SU-DHL-6 (cell line): ENCODE results near the gene RASD2.

ENCODE experiments used
- H2AFZ ChIP-seq: fragments of 200-600 bp; sonication (generic); 2 replicates; pipeline ENCODE4 v1.6.1; 2014; ENCODE audit warnings: low read depth, mild to moderate bottlenecking, moderate library complexity, mixed read lengths, antibody characterized with exemption, low read length; ENCODE audit not compliant: severe bottlenecking
- H3F3A ChIP-seq: fragments of 200-600 bp; shearing (Covaris generic); 2 replicates; pipeline ENCODE4 v1.6.0; 2016; ENCODE audit warnings: antibody characterized with exemption, mild to moderate bottlenecking; ENCODE audit not compliant: insufficient read depth
- H3K27ac ChIP-seq: fragments of 200-600 bp; sonication (generic); 2 replicates; pipeline ENCODE4 v1.5.1; 2016; ENCODE audit warnings: low read depth, mild to moderate bottlenecking, low read length, moderate library complexity, mixed read lengths
- H3K27me3 ChIP-seq: fragments of 200-600 bp; sonication (generic), shearing (Covaris generic); 2 replicates; pipeline ENCODE4 v1.6.0; 2014; ENCODE audit warnings: mild to moderate bottlenecking, low read length
- H3K36me3 ChIP-seq: fragments of 200-600 bp; sonication (generic); 2 replicates; pipeline ENCODE4 v1.6.1; 2014; ENCODE audit warnings: mild to moderate bottlenecking, low read length, mixed read lengths
- H3K4me2 ChIP-seq: fragments of 300-600, 200-600 bp; shearing (Covaris generic), sonication (generic); 2 replicates; pipeline ENCODE4 v1.6.0; 2014; ENCODE audit warnings: low read length, low read depth, mild to moderate bottlenecking; ENCODE audit not compliant: poor library complexity, severe bottlenecking
- H3K4me3 ChIP-seq: fragments of 200-600 bp; sonication (generic); 2 replicates; pipeline ENCODE4 v1.5.1; 2014; ENCODE audit warnings: antibody characterized with exemption, low read length, mild to moderate bottlenecking, mixed read lengths; ENCODE audit not compliant: insufficient read depth, poor library complexity, severe bottlenecking
- H3K79me2 ChIP-seq: fragments of 200-600 bp; sonication (generic); 2 replicates; pipeline ENCODE4 v1.6.1; 2014; ENCODE audit warnings: mild to moderate bottlenecking, low read length, moderate library complexity; ENCODE audit not compliant: insufficient read depth
- H3K9ac ChIP-seq: fragments of 200-600 bp; sonication (generic); 2 replicates; pipeline ENCODE4 v1.7.0; 2014; ENCODE audit warnings: mild to moderate bottlenecking, low read length
- H3K9me2 ChIP-seq: fragments of 200-600 bp; sonication (generic); replicated peaks from 2 replicates; pipeline ENCODE4 v1.6.1; 2014; ENCODE audit warnings: low read length; ENCODE audit not compliant: insufficient read depth
- H3K9me3 ChIP-seq: fragments of 200-600 bp; sonication (generic); 2 replicates; pipeline ENCODE4 v1.6.1; 2014; ENCODE audit warnings: low read length, mixed read lengths; ENCODE audit not compliant: insufficient read depth
- H4K20me1 ChIP-seq: fragments of 200-600 bp; sonication (generic); 2 replicates; pipeline ENCODE4 v1.6.1; 2014; ENCODE audit warnings: low read depth, mild to moderate bottlenecking, antibody characterized with exemption, low read length, moderate library complexity, mixed read lengths
- EZH2phosphoT487 ChIP-seq: fragments of 200-600 bp; sonication (generic), shearing (Covaris generic); conservative IDR thresholded peaks from 2 replicates; pipeline ENCODE4 v1.6.1; 2018; ENCODE audit warnings: mild to moderate bottlenecking, antibody characterized with exemption, low read length, moderate library complexity, mixed read lengths
- TF ChIP-seq, protein P1 (sequence below): fragments of 200-600 bp; sonication (generic); IDR thresholded peaks from one replicate; pipeline ENCODE4 v1.5.1; 2017; ENCODE audit warnings: antibody characterized with exemption, mild to moderate bottlenecking, low read length, moderate library complexity; ENCODE audit not compliant: insufficient read depth, poor library complexity, severe bottlenecking

Gene RASD2

DNA sequence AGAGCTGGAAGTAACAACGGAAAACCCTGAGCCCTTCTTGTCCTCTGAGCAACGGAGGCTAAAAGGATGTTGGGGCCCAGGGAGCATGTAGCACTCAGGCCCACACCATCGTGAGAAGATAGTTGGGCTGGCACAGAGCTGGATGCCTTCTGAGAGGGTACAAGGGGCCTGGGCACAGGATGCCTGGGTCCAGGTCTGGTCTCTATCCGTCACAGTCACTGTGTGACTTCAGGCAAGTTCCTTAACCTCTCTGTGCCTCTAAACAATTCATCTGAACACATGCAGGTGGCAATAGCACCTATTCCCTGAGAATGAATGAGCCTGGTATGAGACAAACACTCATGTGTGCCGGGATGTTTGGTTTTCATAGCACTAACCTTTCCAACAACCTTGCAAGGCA is 47.3 kb downstream of the RASD2 start:
- H3K9ac ChIP-seq: no peak overlapping the region
- H3K36me3 ChIP-seq: no peaks in the 10 kb centered on the region
- H3K27me3 ChIP-seq: no peaks in the 10 kb centered on the region
- TF ChIP-seq EZH2phosphoT487: no peak
- TF ChIP-seq, protein P1, sequence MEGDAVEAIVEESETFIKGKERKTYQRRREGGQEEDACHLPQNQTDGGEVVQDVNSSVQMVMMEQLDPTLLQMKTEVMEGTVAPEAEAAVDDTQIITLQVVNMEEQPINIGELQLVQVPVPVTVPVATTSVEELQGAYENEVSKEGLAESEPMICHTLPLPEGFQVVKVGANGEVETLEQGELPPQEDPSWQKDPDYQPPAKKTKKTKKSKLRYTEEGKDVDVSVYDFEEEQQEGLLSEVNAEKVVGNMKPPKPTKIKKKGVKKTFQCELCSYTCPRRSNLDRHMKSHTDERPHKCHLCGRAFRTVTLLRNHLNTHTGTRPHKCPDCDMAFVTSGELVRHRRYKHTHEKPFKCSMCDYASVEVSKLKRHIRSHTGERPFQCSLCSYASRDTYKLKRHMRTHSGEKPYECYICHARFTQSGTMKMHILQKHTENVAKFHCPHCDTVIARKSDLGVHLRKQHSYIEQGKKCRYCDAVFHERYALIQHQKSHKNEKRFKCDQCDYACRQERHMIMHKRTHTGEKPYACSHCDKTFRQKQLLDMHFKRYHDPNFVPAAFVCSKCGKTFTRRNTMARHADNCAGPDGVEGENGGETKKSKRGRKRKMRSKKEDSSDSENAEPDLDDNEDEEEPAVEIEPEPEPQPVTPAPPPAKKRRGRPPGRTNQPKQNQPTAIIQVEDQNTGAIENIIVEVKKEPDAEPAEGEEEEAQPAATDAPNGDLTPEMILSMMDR: no peak
- no peaks in the 10 kb centered on the region for H3F3A ChIP-seq
- no peaks in the 10 kb centered on the region for H4K20me1 ChIP-seq
- no peak overlapping the region for H3K4me2 ChIP-seq
- H3K4me3 ChIP-seq: no peak overlapping the region
- H3K9me2 ChIP-seq: no peaks in the 10 kb centered on the region
- H2AFZ ChIP-seq: no peak overlapping the region
- no peak overlapping the region for H3K27ac ChIP-seq
- no peaks in the 10 kb centered on the region for H3K9me3 ChIP-seq
- no peaks in the 10 kb centered on the region for H3K79me2 ChIP-seq

DNA sequence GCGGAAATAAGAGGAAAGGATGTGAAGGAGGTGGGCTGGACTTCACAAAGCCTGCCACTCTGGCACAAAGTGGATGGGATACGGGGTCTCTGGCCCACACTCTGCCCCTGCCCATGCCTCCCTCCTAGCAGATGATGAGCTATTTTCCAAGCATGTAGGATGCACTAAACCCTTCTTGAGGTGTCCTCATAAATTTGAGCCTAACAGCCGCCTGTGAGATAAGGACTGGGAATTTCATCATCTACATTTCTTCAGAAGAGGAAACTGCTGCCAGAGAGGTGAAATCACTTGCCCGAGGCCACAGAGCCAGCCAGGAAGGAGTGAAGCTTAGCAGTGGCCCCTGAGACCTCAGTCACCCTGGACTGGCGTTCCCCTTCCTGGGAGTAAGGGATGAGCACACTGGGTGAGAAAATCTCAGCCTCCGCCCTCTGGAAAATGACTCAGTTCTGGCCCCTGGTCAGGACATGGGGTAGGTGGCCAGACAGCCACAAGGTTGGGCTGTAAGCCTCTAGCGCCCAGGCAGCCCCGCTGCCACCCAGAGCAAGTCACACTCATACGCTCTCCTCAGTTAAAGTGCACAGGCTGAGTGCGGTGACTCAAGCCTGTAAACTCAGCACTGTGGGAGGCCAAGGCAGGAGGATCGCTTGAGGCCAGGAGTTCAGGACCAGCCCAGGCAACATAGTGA is 48.6 kb downstream of the RASD2 start:
- no peaks in the 10 kb centered on the region for H3K9me3 ChIP-seq
- no peak overlapping the region for H3K4me3 ChIP-seq
- H2AFZ ChIP-seq: no peak overlapping the region
- H4K20me1 ChIP-seq: no peaks in the 10 kb centered on the region
- no peak overlapping the region for H3K9ac ChIP-seq
- no peaks in the 10 kb centered on the region for H3F3A ChIP-seq
- H3K4me2 ChIP-seq: no peak overlapping the region
- no peaks in the 10 kb centered on the region for H3K36me3 ChIP-seq
- no peaks in the 10 kb centered on the region for H3K27me3 ChIP-seq
- no peak overlapping the region for H3K27ac ChIP-seq
- H3K9me2 ChIP-seq: no peaks in the 10 kb centered on the region
- no peaks in the 10 kb centered on the region for H3K79me2 ChIP-seq
- TF ChIP-seq, protein P1: no peak

DNA sequence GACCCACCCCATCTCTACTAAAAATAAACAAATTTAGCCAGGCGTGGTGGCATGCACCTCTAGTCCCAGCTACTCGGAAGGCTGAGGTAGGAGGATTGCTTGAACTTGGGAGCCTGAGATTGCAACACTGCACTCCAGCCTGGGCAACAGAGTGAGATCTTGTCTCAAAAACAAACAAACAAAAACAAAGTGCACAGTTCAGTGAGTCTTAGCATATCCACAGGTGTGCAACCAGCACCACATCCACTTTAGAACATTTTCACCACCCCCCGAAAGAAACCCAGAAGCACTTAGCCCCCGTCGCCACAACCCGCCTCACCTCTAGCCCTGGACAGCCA is 49.1 kb downstream of the RASD2 start:
- H2AFZ ChIP-seq: no peak overlapping the region
- no peaks in the 10 kb centered on the region for H3K27me3 ChIP-seq
- no peaks in the 10 kb centered on the region for H4K20me1 ChIP-seq
- no peaks in the 10 kb centered on the region for H3K9me3 ChIP-seq
- H3K4me3 ChIP-seq: no peak overlapping the region
- H3K27ac ChIP-seq: no peak overlapping the region
- no peaks in the 10 kb centered on the region for H3K79me2 ChIP-seq
- H3K9ac ChIP-seq: no peak overlapping the region
- no peaks in the 10 kb centered on the region for H3K9me2 ChIP-seq
- TF ChIP-seq EZH2phosphoT487: no peak
- TF ChIP-seq, protein P1: no peak
- no peaks in the 10 kb centered on the region for H3F3A ChIP-seq
- H3K4me2 ChIP-seq: no peak overlapping the region
- H3K36me3 ChIP-seq: no peaks in the 10 kb centered on the region
